Transverse colon (tissue), 4 donors: Measurements from ENCODE around the gene KRTAP21-2.
"Not testable (repeated sequence)": the region's sequence is repeated elsewhere in the genome, so short reads cannot be mapped to it uniquely, and the experiment has no call there.

Experiments used
- POLR2A ChIP-seq: fragments of 450-650 bp; IDR thresholded peaks from one replicate; pipeline ENCODE4 v1.6.1; 2016; ENCODE audit warnings: antibody characterized with exemption, mild to moderate bottlenecking, moderate library complexity
- POLR2AphosphoS5 ChIP-seq, 3 donors: sonication (generic); formaldehyde crosslinking; IDR thresholded peaks; one replicate each; pipeline ENCODE4 v1.6.1; 2016; ENCODE audit warnings: antibody characterized with exemption in 3 of 3
- TF ChIP-seq, protein P1 (sequence below), 5 experiments: fragments of 200-600 bp in 3 of 5; fragments of 450-650 bp in 2 of 5; sonication (generic) in 3 of 5; IDR thresholded peaks; 1 replicate in 2 of 5; 2 replicates in 3 of 5; pipeline ENCODE4 v1.5.1; 2016 to 2017; ENCODE audit warnings: antibody characterized with exemption in 5 of 5, inconsistent platforms in 3 of 5, mild to moderate bottlenecking in 2 of 5, moderate library complexity in 1 of 5

DNA sequence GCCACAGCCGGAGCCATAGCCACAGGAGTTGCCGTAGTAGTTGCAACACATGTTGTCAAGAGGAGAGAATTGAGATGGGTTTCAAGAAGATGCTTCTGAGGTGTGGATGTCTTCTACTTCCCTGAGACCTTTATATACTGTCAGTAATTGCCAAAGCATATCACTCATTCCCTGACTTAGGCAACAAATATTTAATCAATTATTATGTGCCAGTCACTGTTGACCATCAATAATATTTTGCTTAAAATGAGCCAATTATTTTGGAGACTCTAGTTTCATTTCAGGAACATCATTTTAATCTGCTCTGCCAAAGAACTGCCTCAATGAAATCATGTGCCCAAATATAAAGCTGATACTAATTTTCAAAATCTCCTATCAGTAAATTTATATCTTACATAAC, 8.3 kb upstream of the KRTAP21-2 start, which contains the start of gene KRTAP21-1:
- TF ChIP-seq POLR2A; POLR2AphosphoS5 (IDR thresholded peaks at IDR 0.05): not testable (repeated sequence)
- TF ChIP-seq, protein P1, sequence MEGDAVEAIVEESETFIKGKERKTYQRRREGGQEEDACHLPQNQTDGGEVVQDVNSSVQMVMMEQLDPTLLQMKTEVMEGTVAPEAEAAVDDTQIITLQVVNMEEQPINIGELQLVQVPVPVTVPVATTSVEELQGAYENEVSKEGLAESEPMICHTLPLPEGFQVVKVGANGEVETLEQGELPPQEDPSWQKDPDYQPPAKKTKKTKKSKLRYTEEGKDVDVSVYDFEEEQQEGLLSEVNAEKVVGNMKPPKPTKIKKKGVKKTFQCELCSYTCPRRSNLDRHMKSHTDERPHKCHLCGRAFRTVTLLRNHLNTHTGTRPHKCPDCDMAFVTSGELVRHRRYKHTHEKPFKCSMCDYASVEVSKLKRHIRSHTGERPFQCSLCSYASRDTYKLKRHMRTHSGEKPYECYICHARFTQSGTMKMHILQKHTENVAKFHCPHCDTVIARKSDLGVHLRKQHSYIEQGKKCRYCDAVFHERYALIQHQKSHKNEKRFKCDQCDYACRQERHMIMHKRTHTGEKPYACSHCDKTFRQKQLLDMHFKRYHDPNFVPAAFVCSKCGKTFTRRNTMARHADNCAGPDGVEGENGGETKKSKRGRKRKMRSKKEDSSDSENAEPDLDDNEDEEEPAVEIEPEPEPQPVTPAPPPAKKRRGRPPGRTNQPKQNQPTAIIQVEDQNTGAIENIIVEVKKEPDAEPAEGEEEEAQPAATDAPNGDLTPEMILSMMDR (IDR thresholded peaks at IDR 0.05): not testable (repeated sequence)
